Measurements from ENCODE around the gene PI4KB. TPM values are rescaled to one million over a fixed set of nuclear protein-coding genes. Genes with fewer than 3 reads are reported as not detected.

PI4KB gene
- total RNA-seq, 1 experiment from 2014 or later: 40.2 TPM

DNA sequence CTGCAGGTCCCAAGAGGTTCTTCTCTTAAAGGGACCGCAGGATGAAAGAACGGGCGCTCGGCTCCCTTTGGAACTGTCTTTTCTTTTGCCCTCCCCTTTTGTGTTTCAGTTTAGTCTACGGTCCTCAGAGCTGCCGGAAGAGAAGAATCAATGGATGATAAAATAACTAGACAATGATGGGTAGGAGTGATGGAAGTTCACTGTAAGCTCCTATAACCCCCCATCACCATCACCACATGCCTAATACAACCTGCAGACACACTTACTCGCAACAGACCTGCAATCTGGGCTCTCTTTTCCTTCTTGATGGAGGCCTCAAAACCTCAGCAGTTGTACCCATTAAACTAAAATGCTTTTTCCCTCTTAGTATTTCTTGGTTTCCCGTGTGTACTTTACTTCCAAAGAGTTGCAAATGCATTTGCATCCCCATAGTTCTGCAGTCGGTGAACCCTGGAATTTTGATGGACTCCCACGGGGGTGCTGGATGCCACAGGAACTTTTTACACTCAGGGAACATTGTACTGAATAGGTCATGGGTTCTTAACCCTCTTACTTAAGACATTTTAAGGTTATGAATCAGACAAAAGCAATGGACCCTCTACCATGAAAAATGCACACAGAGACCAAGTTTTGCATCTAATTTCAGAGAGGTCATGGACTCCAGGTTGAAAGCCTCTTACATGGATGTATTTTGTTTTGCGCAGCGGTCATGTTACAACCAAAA lies 20.5 kb upstream of the PI4KB start:
- DNase-seq (ENCODE audit: low read depth): no peak
- in situ Hi-C loops (cut with HindIII; ENCODE audit: low pct_unique_long_range_greater_than_20kb, low sequenced_read_pairs): no loop called here

- in situ Hi-C loops (cut with HindIII; ENCODE audit: low pct_unique_long_range_greater_than_20kb, low sequenced_read_pairs): no loop called here
- DNase-seq (ENCODE audit: low read depth): peak; percentile 99
These were observed 19.7 kb upstream of the PI4KB start, which contains the start of gene RFX5 for GRCh38 chr1:151346769-151347522. Gene RFX5 (minus strand): TSS chr1:151347252. CDS start chr1:151346320, 932 bp downstream.

DNA sequence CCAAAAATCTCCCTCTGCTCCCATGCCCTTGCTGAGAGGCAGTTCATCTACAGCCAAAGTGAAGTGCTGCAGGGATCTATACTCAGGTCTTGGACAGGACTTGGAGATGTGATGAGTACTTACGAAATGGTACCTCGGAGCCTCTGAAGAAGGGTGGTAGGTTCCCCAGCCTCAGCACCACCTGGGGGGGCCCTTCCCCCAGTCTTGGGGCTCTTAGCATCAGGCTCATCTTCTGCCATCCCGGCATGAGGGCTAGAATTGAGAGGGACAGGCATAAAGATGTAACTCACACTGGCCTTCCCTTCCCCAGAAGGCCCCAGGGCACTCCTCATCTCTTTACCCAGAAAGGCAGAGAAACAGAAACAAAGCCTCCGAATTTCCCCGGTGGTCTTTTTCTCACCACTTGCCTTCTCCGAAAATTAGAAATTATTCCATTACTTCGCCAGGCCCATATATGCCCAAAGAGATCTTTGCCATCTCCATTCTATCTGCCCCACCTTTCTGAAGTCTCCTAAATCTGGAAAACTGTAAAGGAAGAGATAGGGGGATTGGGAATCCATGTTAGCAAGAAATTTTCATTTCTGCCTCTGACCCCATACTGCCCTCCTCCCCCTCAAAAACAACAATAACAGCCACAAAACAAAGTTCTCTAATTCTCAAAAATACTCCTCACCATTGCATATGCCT lies 19.0 kb upstream of the PI4KB start:
- in situ Hi-C loops (cut with HindIII; ENCODE audit: low pct_unique_long_range_greater_than_20kb, low sequenced_read_pairs): no loop called here

DNA sequence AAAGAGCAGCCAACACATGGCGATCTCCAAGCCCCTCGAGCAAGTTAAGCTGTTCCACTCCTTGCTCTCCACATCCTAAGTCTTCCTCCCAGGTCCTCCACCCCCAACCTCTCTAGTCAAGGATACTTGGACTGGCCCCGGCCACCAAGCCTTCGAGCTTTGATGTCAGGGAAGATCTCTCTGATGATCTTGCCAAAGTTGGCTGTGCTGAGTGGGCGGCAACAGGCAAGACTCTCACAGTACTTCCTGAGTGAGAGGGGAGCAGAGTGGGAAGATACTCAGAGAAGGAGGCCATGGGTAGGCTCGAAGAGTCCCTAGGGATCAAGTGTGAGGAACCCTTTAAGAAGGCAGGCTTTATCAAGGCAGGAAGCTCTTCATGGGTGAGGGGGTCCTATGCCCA lies 17.1 kb upstream of the PI4KB start:
- in situ Hi-C loops (cut with HindIII; ENCODE audit: low pct_unique_long_range_greater_than_20kb, low sequenced_read_pairs): no loop called here
- DNase-seq (ENCODE audit: low read depth): no peak

More for the DNA sequence above, 19.0 kb upstream of the PI4KB start:
- no peak for DNase-seq (ENCODE audit: low read depth)

DNA sequence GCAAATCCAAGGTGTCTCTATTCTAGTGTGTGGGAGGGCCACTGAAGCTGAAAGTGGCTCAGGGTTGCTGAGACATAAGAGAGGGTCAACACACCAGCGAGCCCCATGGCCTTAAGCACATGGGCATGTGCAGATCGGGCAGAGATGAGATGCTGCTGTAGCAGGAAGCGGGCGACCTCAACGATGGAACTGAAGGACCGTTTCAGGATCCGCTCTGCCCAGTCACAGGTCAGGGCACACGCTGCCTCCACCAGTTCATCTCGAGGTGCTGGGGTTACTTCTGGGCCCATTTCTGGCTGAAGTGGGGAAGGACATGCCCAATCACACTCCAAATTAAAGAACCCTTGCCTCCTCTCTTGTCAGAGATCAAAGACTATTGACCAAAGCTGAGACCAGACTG lies 16.4 kb upstream of the PI4KB start:
- DNase-seq (ENCODE audit: low read depth): no peak
- in situ Hi-C loops (cut with HindIII; ENCODE audit: low pct_unique_long_range_greater_than_20kb, low sequenced_read_pairs): no loop called here

- in situ Hi-C loops (cut with HindIII; ENCODE audit: low pct_unique_long_range_greater_than_20kb, low sequenced_read_pairs): no loop called here
- no peak for DNase-seq (ENCODE audit: low read depth)
These were observed 15.4 kb upstream of the PI4KB start for GRCh38 chr1:151342569-151342968.

DNA sequence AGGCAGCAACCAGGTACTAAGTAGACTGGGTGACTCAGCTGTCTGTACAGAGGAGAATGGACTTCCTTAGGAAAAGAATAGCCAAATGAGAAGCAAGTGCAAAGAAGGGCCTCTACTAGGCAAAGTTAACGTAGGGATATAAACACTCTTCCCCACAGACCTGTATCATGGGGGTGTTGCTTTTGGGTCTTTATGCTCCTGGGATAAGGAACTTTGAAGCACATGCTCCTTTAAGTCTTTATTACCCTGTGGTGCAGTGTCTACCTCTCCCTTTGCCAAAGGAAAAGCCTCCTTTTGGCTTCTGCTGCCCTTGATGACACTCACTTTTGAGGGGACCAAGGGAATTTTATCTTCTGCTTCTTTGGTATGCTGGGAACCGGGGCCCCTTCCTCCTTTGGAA lies 14.8 kb upstream of the PI4KB start:
- no peak for DNase-seq (ENCODE audit: low read depth)
- in situ Hi-C loops (cut with HindIII; ENCODE audit: low pct_unique_long_range_greater_than_20kb, low sequenced_read_pairs): no loop called here

GRCh38 chr1:151340870-151341754 lies 13.9 kb upstream of the PI4KB start:
- DNase-seq (ENCODE audit: low read depth): peak; percentile 73
- in situ Hi-C loops (cut with HindIII; ENCODE audit: low pct_unique_long_range_greater_than_20kb, low sequenced_read_pairs): no loop called here

DNA sequence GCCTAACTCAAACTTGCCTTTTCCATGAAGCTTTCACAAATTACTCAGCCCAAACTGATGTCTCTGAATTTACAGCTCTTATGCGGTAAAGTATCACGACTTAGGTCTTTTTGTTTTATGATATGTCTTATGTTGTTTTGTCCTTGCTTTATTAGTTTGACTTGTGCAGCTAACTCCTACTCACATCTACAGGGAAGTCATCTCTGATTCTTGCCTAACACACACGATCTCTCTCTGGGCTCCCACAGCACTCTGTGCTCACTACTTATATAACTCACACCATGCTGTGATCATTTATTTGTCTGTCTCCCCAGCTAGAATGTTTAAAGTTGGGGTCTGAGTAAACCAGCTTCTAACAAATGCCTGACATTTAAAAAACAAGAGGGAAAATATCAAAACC lies 9.3 kb upstream of the PI4KB start:
- in situ Hi-C loops (cut with HindIII; ENCODE audit: low pct_unique_long_range_greater_than_20kb, low sequenced_read_pairs): no loop called here
- DNase-seq (ENCODE audit: low read depth): no peak

- in situ Hi-C loops (cut with HindIII; ENCODE audit: low pct_unique_long_range_greater_than_20kb, low sequenced_read_pairs): no loop called here
- no peak for DNase-seq (ENCODE audit: low read depth)
These were observed 7.6 kb upstream of the PI4KB start for GRCh38 chr1:151334822-151335221.

DNA sequence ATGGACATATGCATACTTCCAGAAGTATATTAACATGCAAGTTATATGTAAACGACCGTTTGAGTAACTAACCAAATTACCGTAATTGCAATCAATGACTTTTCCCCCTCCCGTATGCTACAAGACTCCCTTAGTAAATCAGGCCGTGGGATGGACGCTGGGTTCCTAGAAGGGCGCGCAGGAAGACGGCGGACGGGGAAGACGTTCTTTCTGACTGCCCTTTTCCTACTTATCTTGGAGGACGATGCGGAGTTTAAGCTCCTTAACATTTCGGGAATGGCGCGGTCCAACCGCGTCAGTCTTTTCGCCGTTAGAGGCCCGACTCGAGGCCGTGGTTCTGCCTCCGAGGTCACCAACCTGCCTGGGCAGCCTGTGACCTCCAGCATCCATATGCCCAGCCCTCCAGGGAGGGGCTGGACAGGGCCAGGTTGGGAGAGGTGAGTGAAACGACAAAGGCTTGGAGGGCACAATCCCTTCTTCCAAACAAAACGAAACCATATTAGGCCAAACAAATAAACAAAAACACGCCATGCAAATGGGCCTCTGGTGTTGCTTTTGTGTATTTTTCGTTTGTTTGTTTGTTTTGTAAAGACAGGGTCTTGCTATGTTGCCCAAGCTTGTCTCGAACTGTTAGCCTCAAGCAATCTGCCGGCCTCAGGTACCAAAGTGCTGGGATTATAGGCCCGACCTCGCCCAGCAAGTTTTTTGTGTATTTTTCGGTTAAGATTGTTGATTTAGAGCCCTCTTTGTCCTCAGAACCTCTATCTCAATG lies 873 bp upstream of the PI4KB start:
- in situ Hi-C loops (cut with HindIII; ENCODE audit: low pct_unique_long_range_greater_than_20kb, low sequenced_read_pairs): no loop called here
- DNase-seq (ENCODE audit: low read depth): no peak

DNA sequence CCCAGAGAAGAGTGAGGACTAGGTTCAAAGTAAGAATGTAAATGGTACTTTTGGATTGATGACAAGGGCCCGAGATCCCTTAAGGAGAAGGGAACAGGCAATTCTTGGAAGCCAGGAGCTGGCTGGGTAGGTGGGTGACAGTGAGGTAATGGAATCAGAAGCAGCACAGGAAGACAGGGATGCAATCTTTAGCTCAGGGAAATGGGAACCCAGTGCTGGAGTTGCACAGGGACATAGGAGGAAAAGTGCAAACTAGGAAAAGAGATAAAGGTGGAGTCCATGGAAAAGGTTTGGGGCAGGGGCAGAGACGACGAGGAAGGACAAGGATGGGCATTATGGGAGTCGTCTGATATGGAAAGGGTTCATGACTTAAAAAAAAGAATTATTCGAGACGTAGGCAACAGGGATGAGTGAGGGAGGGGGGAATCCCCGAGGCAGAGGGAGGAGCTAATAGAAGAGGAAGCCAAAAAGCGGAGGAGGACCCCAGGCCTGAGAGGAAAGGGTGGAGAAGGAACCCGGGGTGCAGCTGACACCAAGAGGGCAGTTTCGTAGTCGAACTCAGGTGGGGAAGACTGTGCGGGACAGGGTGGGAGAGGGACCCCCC lies 495 bp downstream of the PI4KB start:
- in situ Hi-C loops (cut with HindIII; ENCODE audit: low pct_unique_long_range_greater_than_20kb, low sequenced_read_pairs): no loop called here
- no peak for DNase-seq (ENCODE audit: low read depth)

GRCh38 chr1:151325646-151326429 lies 1.4 kb downstream of the PI4KB start:
- DNase-seq (ENCODE audit: low read depth): no peak
- in situ Hi-C loops (cut with HindIII; ENCODE audit: low pct_unique_long_range_greater_than_20kb, low sequenced_read_pairs): no loop called here

- in situ Hi-C loops (cut with HindIII; ENCODE audit: low pct_unique_long_range_greater_than_20kb, low sequenced_read_pairs): no loop called here
- DNase-seq (ENCODE audit: low read depth): no peak
These were observed 2.0 kb downstream of the PI4KB start for GRCh38 chr1:151325231-151325630.

DNA sequence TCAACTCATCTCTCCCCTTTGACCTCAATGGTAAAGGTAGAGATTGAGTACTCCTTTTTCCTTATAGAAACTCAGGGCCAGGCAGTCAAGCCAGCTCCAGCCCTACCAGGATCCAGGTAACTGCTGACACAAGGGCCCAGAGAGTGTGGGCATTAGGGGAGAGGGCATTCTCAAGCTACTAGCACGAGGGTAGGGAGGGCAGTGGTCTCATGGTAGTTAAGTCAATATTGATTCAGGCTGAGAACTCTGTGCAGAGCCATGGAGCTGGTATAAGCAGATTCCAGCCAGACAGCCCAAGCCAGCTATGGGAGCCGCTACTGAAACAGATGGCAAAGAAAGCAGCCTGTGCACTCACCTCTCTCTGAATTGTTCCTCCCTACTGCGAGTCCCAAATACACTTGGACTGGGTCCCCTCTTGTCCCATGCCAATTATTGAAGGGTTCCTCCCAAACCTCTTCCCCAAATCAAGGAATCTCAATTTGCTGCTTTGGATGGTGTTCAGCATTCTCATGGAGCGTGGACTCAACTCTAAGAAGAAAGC lies 2.8 kb downstream of the PI4KB start:
- in situ Hi-C loops (cut with HindIII; ENCODE audit: low pct_unique_long_range_greater_than_20kb, low sequenced_read_pairs): no loop called here
- DNase-seq (ENCODE audit: low read depth): no peak

DNA sequence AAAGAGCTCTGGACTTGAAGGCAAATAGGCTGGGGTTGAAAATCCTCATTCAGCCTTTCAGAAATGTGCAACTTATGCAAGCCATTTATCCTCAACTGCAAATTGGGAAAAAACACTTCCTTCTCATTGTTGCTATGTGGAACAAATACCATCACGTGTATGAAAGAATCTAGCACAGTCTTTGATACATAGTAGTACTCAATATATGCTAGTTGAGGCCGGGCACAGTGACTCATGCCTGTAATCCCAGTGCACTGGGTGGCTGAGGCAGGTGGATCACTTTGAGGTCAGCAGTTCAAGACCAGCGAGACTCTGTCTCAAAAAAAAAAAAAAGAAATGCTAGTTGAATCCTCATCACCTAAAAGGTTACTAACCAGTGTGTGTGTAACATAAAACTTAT lies 8.2 kb downstream of the PI4KB start:
- in situ Hi-C loops (cut with HindIII; ENCODE audit: low pct_unique_long_range_greater_than_20kb, low sequenced_read_pairs): no loop called here
- no peak for DNase-seq (ENCODE audit: low read depth)

Data from Caki2 (cell line).